ENCODE results near the gene LARP4B.

LARP4B gene

DNA sequence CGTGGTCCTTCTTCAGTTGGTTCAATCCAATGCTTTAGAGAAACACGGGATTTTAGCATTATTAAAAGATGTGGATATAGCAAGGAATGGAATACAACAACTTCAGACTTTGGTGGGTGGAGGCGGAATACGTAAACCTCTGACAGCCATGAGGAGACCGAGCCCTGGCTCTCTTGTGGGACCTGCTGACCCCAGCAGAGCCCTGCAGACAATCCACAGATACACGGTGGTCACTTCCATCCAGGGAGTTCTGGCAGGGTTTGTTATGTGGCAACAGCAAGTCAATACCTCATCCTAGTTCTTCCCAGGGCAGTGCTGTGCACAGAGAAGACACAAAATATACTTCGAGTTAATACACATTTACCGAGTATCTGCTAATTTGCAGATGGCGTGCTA, 123.5 kb downstream of the LARP4B start:
- TF ChIP-seq, protein P1, sequence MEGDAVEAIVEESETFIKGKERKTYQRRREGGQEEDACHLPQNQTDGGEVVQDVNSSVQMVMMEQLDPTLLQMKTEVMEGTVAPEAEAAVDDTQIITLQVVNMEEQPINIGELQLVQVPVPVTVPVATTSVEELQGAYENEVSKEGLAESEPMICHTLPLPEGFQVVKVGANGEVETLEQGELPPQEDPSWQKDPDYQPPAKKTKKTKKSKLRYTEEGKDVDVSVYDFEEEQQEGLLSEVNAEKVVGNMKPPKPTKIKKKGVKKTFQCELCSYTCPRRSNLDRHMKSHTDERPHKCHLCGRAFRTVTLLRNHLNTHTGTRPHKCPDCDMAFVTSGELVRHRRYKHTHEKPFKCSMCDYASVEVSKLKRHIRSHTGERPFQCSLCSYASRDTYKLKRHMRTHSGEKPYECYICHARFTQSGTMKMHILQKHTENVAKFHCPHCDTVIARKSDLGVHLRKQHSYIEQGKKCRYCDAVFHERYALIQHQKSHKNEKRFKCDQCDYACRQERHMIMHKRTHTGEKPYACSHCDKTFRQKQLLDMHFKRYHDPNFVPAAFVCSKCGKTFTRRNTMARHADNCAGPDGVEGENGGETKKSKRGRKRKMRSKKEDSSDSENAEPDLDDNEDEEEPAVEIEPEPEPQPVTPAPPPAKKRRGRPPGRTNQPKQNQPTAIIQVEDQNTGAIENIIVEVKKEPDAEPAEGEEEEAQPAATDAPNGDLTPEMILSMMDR (IDR thresholded peaks at IDR 0.05; ENCODE audit: low read depth, low read length): no peak
- no peak for DNase-seq (ENCODE audit: low read depth, low spot score)
- in situ Hi-C loops (cut with HindIII; ENCODE audit: low sequenced_read_pairs): no loop called here
- no peak overlapping the region for H3K4me3 ChIP-seq (ENCODE audit: low read depth, low read length)

DNA sequence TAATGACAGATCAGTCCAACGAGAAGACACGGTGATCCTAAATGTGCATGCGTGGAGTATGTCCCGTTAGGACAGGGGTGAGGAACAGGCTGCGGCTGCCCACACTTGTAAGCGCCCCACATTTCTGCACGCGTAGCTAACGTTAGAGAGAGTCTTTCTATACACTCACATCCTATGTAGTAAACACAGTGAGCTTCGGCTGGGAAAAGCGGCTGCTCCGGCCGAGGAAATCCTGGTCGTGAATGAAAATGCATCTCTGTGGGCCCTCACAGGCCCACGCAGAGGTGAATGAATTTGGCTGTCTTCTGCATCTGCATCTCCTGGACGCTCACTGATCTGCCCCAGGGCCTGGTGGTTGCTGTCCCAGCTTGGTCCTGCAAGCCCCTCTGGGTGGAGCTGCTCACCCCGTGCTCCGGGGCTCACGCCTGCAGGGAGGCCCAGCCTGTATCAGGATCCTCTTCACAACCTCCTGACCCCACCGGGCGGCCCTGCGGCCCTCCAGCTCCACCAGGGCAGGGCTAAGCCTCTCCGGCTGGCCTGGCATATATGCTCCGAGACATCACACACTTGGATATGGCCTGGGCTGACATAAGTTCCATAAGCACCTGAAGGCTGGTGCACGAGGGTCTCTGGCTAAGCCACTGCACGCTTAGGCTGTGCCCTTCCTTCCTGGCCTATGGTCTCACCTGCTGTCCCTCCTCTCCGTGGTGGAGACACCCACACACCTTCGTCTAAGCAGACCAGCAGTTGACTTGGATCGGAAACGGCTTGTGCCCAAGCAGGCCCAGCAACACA, 124.1 kb downstream of the LARP4B start:
- TF ChIP-seq, protein P1 (IDR thresholded peaks at IDR 0.05; ENCODE audit: low read depth, low read length): no peak
- in situ Hi-C loops (cut with HindIII; ENCODE audit: low sequenced_read_pairs): no loop called here
- DNase-seq (ENCODE audit: low read depth, low spot score): no peak
- H3K4me3 ChIP-seq (ENCODE audit: low read depth, low read length): no peak overlapping the region

DNA sequence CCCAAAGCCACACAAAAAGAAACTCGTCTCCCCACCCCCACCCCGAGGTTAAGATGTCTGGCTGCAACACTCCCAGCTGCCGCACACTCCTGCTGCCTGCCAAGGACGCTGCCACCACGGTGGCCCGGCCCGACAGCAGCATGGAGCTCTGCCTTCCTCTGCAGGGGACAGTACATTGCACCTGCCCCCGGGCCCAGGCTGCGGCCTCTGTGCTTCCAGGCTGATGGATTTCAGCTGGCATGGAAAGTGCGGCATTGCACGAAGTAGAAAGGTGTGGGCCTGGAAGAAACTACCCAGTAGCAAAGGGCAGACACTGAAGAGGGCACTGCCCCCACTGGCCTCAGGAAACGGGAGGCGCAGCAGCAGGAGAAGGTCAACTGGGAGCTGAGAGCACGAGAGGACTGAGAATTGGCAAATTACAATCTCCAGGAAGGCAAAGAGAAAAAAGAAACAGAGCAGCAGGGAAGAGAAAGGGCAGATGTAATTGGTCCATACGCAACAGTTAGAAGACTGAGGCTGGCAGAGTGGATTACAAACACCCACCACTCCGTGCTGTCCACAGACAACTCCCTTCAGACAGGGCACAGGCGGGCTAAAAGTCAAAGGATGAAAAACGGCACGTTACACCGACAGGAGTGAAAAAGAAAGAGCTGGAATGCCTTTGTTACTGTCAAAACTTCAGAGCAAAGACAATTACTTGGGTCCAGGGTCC, 124.9 kb downstream of the LARP4B start:
- DNase-seq (ENCODE audit: low read depth, low spot score): no peak
- in situ Hi-C loops (cut with HindIII; ENCODE audit: low sequenced_read_pairs): no loop called here
- no peak overlapping the region for H3K4me3 ChIP-seq (ENCODE audit: low read depth, low read length)
- TF ChIP-seq, protein P1 (IDR thresholded peaks at IDR 0.05; ENCODE audit: low read depth, low read length): no peak

DNA sequence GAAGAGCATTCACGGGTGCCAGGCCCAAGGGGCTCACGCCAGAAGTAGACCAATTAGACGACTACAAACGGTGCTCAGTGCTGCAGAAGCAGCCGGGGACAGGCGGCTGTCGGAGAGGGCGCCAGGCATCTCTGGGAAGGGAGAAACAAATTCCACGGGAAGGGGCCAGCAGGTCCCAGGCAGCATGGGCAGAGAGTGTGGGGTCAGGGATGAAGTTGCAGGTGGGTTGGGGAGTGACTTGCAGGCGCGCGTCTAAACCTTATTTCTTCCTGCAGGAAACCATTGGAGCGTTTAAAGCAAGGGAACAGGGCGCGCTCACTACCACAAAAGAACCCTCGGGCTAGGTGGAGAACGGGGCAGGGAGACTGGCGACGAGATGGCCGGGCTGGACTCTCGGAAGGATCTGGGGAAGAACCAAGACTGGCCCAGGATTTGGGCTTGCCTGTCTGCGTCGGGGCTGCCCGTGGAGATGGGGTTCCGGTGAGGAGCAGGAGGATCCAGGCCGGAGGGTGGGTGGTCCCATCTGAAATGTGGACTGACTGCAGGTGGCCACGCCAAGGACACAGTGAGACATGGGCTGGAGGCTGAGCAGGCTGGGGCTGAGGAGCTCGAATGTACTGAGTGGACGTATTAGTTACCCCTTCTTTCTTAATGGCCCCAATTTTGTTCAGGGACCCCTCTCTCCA, 125.7 kb downstream of the LARP4B start:
- in situ Hi-C loops (cut with HindIII; ENCODE audit: low sequenced_read_pairs): no loop called here
- TF ChIP-seq, protein P1 (IDR thresholded peaks at IDR 0.05; ENCODE audit: low read depth, low read length): no peak
- no peak for DNase-seq (ENCODE audit: low read depth, low spot score)
- no peak overlapping the region for H3K4me3 ChIP-seq (ENCODE audit: low read depth, low read length)

DNA sequence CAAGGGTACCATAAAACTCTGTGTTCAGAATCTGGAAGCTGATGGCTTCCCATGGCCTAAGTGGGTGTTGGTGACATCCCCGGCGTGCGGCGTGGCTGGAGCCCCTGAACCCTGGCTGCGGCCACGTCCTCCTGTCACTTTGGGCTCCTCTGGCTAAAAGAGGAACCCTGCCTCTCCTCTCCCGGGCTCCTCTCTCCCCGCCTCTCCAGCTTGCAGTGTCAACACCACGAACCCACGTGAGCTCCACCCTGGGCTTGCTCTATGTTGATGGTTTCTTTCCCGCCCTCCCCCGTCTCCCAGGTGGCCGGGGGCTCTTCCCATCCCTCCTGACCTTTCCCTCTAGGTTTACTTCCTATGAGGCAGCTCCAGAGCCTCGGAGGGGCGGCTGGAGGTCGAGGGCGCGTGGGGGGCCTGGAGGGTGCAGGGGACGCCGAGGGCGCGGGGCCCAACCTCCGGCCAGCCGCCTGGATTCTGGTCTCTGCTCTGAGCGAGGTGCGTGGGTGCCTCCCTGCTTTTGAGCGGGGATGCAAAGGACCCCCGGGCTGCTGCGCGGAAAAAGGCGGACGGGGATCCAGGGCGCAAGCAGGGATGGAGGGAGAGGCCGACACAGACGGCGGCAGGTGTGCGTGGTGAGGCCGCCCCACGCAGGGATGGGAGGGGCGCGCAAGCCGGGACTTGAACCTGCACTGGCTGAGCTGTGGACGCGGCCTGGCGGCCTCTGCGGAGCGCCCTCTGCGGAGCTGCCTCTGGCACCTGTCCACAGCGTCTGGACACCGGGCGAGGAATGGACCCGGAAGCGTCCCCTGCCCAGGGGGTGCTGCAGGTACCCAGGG, 126.5 kb downstream of the LARP4B start:
- in situ Hi-C loops (cut with HindIII; ENCODE audit: low sequenced_read_pairs): no loop called here
- TF ChIP-seq, protein P1 (IDR thresholded peaks at IDR 0.05; ENCODE audit: low read depth, low read length): no peak
- no peak for DNase-seq (ENCODE audit: low read depth, low spot score)
- no peak overlapping the region for H3K4me3 ChIP-seq (ENCODE audit: low read depth, low read length)
